ENCODE data around the gene ZNF555. TPM values are rescaled to one million over a fixed set of nuclear protein-coding genes. Genes with fewer than 3 reads are reported as not detected.

ZNF555 gene
- total RNA-seq, 1 donor, result 6.2 TPM

DNA sequence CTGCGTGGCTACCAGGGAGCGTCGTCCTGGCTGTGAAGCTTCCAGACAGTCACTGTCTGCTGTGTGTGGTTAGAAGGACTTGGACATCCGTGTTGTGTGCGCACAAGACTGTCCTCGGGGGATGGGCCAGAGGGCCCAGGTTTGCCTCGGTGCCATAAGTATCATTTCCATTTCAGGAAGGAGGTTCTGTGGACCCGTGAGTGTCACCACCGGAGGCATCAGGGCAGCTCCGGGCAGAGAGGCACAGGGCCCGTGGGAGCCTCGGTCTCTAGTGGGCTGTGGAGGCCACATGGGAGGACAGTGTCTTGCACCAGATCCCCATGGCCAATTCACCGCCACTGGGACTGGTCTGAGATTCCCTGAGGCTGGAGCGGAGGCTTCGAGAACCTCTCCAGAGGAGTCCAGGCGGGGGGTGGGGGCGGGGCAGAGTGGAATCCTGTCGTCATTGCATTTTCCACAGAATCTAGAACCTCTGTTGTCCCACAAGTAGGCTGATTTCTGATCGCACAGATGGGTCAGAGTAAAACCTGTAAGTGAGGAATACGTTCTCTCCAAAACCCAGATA, 65.4 kb downstream of the ZNF555 start:
- peaks cover 38% of the 10 kb centered on the region for H3K79me2 ChIP-seq (ENCODE audit: insufficient read depth, low read length)
- no peak for DNase-seq (ENCODE audit: insufficient read length, low spot score, missing footprints)
- H4K20me1 ChIP-seq (ENCODE audit: insufficient read depth, low read length), result no peaks in the 10 kb centered on the region
- H3K27ac ChIP-seq (ENCODE audit: low read depth, low read length), result no peak overlapping the region
- no peaks in the 10 kb centered on the region for H3K27me3 ChIP-seq (ENCODE audit: insufficient read depth, low read length)
- H3K4me3 ChIP-seq (ENCODE audit: insufficient read depth, low read length), result no peak overlapping the region
- TF ChIP-seq, protein P1, sequence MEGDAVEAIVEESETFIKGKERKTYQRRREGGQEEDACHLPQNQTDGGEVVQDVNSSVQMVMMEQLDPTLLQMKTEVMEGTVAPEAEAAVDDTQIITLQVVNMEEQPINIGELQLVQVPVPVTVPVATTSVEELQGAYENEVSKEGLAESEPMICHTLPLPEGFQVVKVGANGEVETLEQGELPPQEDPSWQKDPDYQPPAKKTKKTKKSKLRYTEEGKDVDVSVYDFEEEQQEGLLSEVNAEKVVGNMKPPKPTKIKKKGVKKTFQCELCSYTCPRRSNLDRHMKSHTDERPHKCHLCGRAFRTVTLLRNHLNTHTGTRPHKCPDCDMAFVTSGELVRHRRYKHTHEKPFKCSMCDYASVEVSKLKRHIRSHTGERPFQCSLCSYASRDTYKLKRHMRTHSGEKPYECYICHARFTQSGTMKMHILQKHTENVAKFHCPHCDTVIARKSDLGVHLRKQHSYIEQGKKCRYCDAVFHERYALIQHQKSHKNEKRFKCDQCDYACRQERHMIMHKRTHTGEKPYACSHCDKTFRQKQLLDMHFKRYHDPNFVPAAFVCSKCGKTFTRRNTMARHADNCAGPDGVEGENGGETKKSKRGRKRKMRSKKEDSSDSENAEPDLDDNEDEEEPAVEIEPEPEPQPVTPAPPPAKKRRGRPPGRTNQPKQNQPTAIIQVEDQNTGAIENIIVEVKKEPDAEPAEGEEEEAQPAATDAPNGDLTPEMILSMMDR (IDR thresholded peaks at IDR 0.05; ENCODE audit: extremely low read depth, low read depth, low read length), result no peak
- H2AFZ ChIP-seq (ENCODE audit: low read length), result no peak overlapping the region
- no peaks in the 10 kb centered on the region for H3K4me1 ChIP-seq (ENCODE audit: insufficient read depth, low read length)
- no peak overlapping the region for H3K4me2 ChIP-seq (ENCODE audit: insufficient read depth, low read length)
- no peaks in the 10 kb centered on the region for H3K36me3 ChIP-seq (ENCODE audit: insufficient read depth, low read length)
- no peaks in the 10 kb centered on the region for H3K9me3 ChIP-seq (ENCODE audit: low read depth, low read length)

Other genes with a start within 250 kb of the ZNF555 start
- 0.29 and 0.72 TPM in 2 replicates for gene GNG7, start 138.8 kb upstream of the ZNF555 start, total RNA-seq
- gene DIRAS1, start 120.1 kb upstream of the ZNF555 start, total RNA-seq, result 12.4 and 14.8 TPM in 2 replicates
- gene SLC39A3, start 101.5 kb upstream of the ZNF555 start, total RNA-seq, result 33.0 and 33.7 TPM in 2 replicates
- gene SGTA, start 58.2 kb upstream of the ZNF555 start, total RNA-seq, result 35.9 and 38.7 TPM in 2 replicates
- 45.6 and 49.5 TPM in 2 replicates for gene THOP1, start 56.0 kb upstream of the ZNF555 start, total RNA-seq
- gene ZNF554, start 21.6 kb upstream of the ZNF555 start, total RNA-seq, result 5.6 and 5.8 TPM in 2 replicates
- gene ZNF556, start 25.9 kb downstream of the ZNF555 start, total RNA-seq, result not detected in 2 replicates
- gene ZNF57, start 59.5 kb downstream of the ZNF555 start, total RNA-seq, result 5.4 and 6.5 TPM in 2 replicates
- gene ZNF77, start 103.5 kb downstream of the ZNF555 start, total RNA-seq, result 3.5 and 5.8 TPM in 2 replicates
- gene TLE6, start 136.1 kb downstream of the ZNF555 start, total RNA-seq, result under 0.01 and 0.72 TPM in 2 replicates
- 2.4 and 5.1 TPM in 2 replicates for gene TLE2, start 187.8 kb downstream of the ZNF555 start, total RNA-seq
- 209 and 211 TPM in 2 replicates for gene TLE5, start 221.0 kb downstream of the ZNF555 start, total RNA-seq

All from osteoblast (primary cell).